ENCODE measurements around the gene GRM8.

GRCh38 chr7:127226685-127227374, 25.9 kb downstream of the GRM8 start:
- TF ChIP-seq CTCF (IDR thresholded peaks at IDR 0.05; ENCODE audit: low read length), result no peak
- TF ChIP-seq EZH2 (optimal IDR thresholded peaks at IDR 0.05; ENCODE audit: low read depth, low read length), result no peak
